HCT116 (cell line): ENCODE results near the gene CAPN13. TPM values are rescaled to one million over a fixed set of nuclear protein-coding genes. Genes with fewer than 3 reads are reported as not detected.

Experiments used
- ATAC-seq: fragments of 200-7000 bp; cut with Tn5 transposase; 2 replicates; pipeline ENCODE4 v1.9.1; 2020; ENCODE audit warnings: mild to moderate bottlenecking, moderate library complexity
- BruUV-seq: library from RNA; stranded (reverse); fragments of 400-500 nt; replicated peaks from 2 replicates; lab custom pipeline; 2021; lab: Mats Ljungman, UMichigan
- CTCF ChIA-PET: fragments of 300-600 bp; sonication (Branson Sonifier 250); formaldehyde crosslinking; loops from one replicate; lab custom pipeline; 2021; ENCODE audit warnings: antibody characterized with exemption; lab: Charles Lee
- POLR2A ChIA-PET: fragments of 300-600, 350-600 bp; sonication (Branson Sonifier 250); formaldehyde crosslinking; loops from one replicate; lab custom pipeline; 2021; ENCODE audit warnings: antibody characterized with exemption; lab: Charles Lee
- RAD21 ChIA-PET, 2 experiments: fragments of 300-600 bp; sonication (Branson Sonifier 250); formaldehyde crosslinking; loops; one replicate each; lab custom pipeline; 2023; ENCODE audit warnings: low total read pairs in 2 of 2; ENCODE audit not compliant: uncharacterized antibody in 2 of 2, unreplicated experiment in 2 of 2, low non-redundant PET in 1 of 2; lab: Charles Lee
- DNase-seq: peaks from one replicate; pipeline ENCODE4 v3.0.0-alpha.2; 2010; ENCODE audit warnings: low read depth, low spot score
- H2AFZ ChIP-seq: fragments of 200-600 bp; shearing (Covaris generic), sonication (generic); 2 replicates; pipeline ENCODE4 v1.6.1; 2017; ENCODE audit warnings: low read depth, mixed run types, mixed read lengths, antibody characterized with exemption, low read length; ENCODE audit not compliant: poor library complexity, severe bottlenecking
- H3K27ac ChIP-seq: 2 replicates; pipeline ENCODE4 v1.5.1; 2012; ENCODE audit warnings: low read depth, low read length
- H3K27me3 ChIP-seq: fragments of 200-600 bp; sonication (generic); 2 replicates; pipeline ENCODE4 v1.6.1; 2016; ENCODE audit warnings: mixed run types, low read length, mixed read lengths; ENCODE audit not compliant: insufficient read depth
- H3K36me3 ChIP-seq, 2 experiments: fragments of 200-500 bp in 1 of 2; fragments of 200-600 bp in 1 of 2; sonication (Bioruptor generic) in 1 of 2; sonication (generic) in 1 of 2; 2 replicates each; pipeline versions ENCODE4 v1.5.1 to v1.6.1; 2014 to 2016; ENCODE audit warnings: low read length in 2 of 2, inconsistent platforms in 1 of 2, mixed read lengths in 1 of 2, mixed run types in 1 of 2; ENCODE audit not compliant: insufficient read depth in 2 of 2, control insufficient read depth in 1 of 2
- H3K4me1 ChIP-seq, 2 experiments: fragments of 200-600 bp in 1 of 2; sonication (generic) in 1 of 2; 2 replicates each; pipeline versions ENCODE4 v1.5.1 to v1.6.1; 2012 to 2017; ENCODE audit warnings: low read length in 2 of 2, inconsistent platforms in 1 of 2, mild to moderate bottlenecking in 1 of 2, mixed read lengths in 1 of 2, mixed run types in 1 of 2, moderate library complexity in 1 of 2; ENCODE audit not compliant: insufficient read depth in 2 of 2, control insufficient read depth in 1 of 2
- H3K4me2 ChIP-seq: fragments of 200-600 bp; sonication (generic); 2 replicates; pipeline ENCODE4 v1.6.1; 2017; ENCODE audit warnings: mixed run types, low read length, mixed read lengths
- H3K4me3 ChIP-seq, 2 experiments: fragments of 200-600 bp in 1 of 2; sonication (generic) in 1 of 2; replicated peaks in 1 of 2; 2 replicates each; pipeline ENCODE4 v1.5.1; 2011 to 2016; ENCODE audit warnings: low read length in 2 of 2, control low read depth in 1 of 2, low read depth in 1 of 2, mild to moderate bottlenecking in 1 of 2, mixed read lengths in 1 of 2, mixed run types in 1 of 2
- H3K79me2 ChIP-seq: fragments of 200-600 bp; sonication (generic); 2 replicates; pipeline ENCODE4 v1.6.1; 2017; ENCODE audit warnings: mild to moderate bottlenecking, mixed run types, low read length, moderate library complexity, mixed read lengths; ENCODE audit not compliant: insufficient read depth
- H3K9ac ChIP-seq: fragments of 200-600 bp; sonication (generic); 2 replicates; pipeline ENCODE4 v1.6.1; 2016; ENCODE audit warnings: low read length, mixed read lengths
- H3K9me2 ChIP-seq: fragments of 200-600 bp; sonication (generic), shearing (Covaris generic); 2 replicates; pipeline ENCODE4 v1.6.1; 2017; ENCODE audit warnings: mixed run types, mild to moderate bottlenecking, moderate library complexity; ENCODE audit not compliant: insufficient read depth
- H3K9me3 ChIP-seq, 2 experiments: fragments of 200-500 bp in 1 of 2; fragments of 200-600 bp in 1 of 2; sonication (Bioruptor generic) in 1 of 2; sonication (generic) in 1 of 2; 2 replicates each; pipeline ENCODE4 v1.6.1; 2014 to 2017; ENCODE audit warnings: low read length in 2 of 2, mixed read lengths in 2 of 2, inconsistent platforms in 1 of 2, low read depth in 1 of 2, mild to moderate bottlenecking in 1 of 2, mixed run types in 1 of 2, moderate library complexity in 1 of 2; ENCODE audit not compliant: control insufficient read depth in 1 of 2, insufficient read depth in 1 of 2
- H4K20me1 ChIP-seq: fragments of 200-600 bp; sonication (generic), shearing (Covaris generic); 2 replicates; pipeline ENCODE4 v1.6.1; 2017; ENCODE audit warnings: mixed run types, mild to moderate bottlenecking, moderate library complexity; ENCODE audit not compliant: insufficient read depth
- ELF1 ChIP-seq: IDR thresholded peaks from 2 replicates; pipeline ENCODE4 v1.6.1; 2012; ENCODE audit warnings: low read depth, borderline replicate concordance
- EZH2 ChIP-seq: fragments of 200-600 bp; sonication (generic); IDR thresholded peaks from 2 replicates; pipeline ENCODE4 v1.6.1; 2017; ENCODE audit warnings: antibody characterized with exemption, mixed run types
- FOSL1 ChIP-seq: IDR thresholded peaks from 2 replicates; pipeline ENCODE4 v1.6.1; 2012; ENCODE audit warnings: low read depth
- JUND ChIP-seq: IDR thresholded peaks from 2 replicates; pipeline ENCODE4 v1.6.1; 2012
- MAX ChIP-seq: IDR thresholded peaks from 2 replicates; pipeline ENCODE4 v1.6.1; 2012
- POLR2AphosphoS5 ChIP-seq: IDR thresholded peaks from 2 replicates; pipeline ENCODE4 v1.6.1; 2011; ENCODE audit warnings: mild to moderate bottlenecking, low read depth, low read length, moderate library complexity
- RAD21 ChIP-seq: IDR thresholded peaks from 2 replicates; pipeline ENCODE4 v1.6.1; 2012; ENCODE audit warnings: low read depth, mild to moderate bottlenecking
- SIN3A ChIP-seq: IDR thresholded peaks from 2 replicates; pipeline ENCODE4 v1.6.1; 2012; ENCODE audit warnings: low read depth
- SP1 ChIP-seq: IDR thresholded peaks from 2 replicates; pipeline ENCODE4 v1.6.1; 2012; ENCODE audit warnings: low read depth
- TCF7L2 ChIP-seq: IDR thresholded peaks from 2 replicates; pipeline ENCODE4 v1.7.0; 2011; ENCODE audit warnings: borderline replicate concordance, inconsistent platforms; ENCODE audit not compliant: insufficient read depth, insufficient read length; ENCODE audit errors: extremely low read depth
- YY1 ChIP-seq: IDR thresholded peaks from 2 replicates; pipeline ENCODE4 v1.6.1; 2011; ENCODE audit warnings: low read length, low read depth, moderate library complexity, mild to moderate bottlenecking; ENCODE audit not compliant: insufficient replicate concordance; ENCODE audit errors: extremely low read depth
- ZFX ChIP-seq: fragments of 450-650 bp; IDR thresholded peaks from 2 replicates; pipeline ENCODE4 v1.6.1; 2017
- intact Hi-C: fragments of 100-400 bp; cut with micrococcal nuclease; formaldehyde crosslinking; loops from 2 replicates; pipeline ENCODE4 v1.10.0; 2022
- total RNA-seq: library from RNA; stranded (reverse); gene quantifications from one replicate; pipeline ENCODE4 v1.2.1, GENCODE V29; 2021; ENCODE audit not compliant: unreplicated experiment
- TF ChIP-seq, protein P1 (sequence below), 3 experiments: fragments of 200-600 bp in 1 of 3; sonication (generic) in 1 of 3; IDR thresholded peaks in 2 of 3; conservative IDR thresholded peaks in 1 of 3; 2 replicates each; pipeline ENCODE4 v1.5.1; 2012 to 2017; ENCODE audit warnings: low read depth in 2 of 3, low read length in 2 of 3, antibody characterized with exemption in 1 of 3, borderline replicate concordance in 1 of 3, control low read depth in 1 of 3, mild to moderate bottlenecking in 1 of 3, mixed read lengths in 1 of 3, mixed run types in 1 of 3, moderate library complexity in 1 of 3; ENCODE audit not compliant: insufficient read depth in 1 of 3
- TF ChIP-seq, protein P2 (sequence below): IDR thresholded peaks from 2 replicates; pipeline ENCODE4 v1.6.1; 2012; ENCODE audit warnings: low read depth

The CAPN13 gene
- total RNA-seq, 1 experiment from 2014 or later = 0.25 TPM

DNA sequence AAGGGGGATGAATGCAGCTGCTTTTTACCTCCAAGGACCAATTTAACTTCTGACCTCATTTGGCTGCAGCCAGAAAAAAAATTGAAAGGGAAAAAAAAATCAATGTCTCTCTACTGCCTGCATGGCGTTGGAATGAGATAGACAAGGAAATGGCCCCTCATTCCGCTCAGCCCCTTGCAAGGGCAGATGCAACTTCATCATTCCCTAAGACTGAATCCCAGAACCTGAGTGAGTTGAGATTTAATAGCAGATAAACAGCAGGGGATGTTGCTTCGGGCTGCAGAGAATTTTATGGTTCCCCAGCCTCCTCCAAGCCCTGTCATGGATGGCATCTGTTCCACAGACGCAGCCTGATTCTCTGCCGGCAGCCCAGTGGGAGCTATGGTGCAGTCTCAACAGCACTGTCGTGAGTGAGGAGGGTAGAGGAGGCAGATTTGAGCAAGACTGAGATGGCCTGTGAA is 49.0 kb downstream of the CAPN13 start:
- Histone ChIP-seq H3K36me3 (no peaks in the 10 kb centered on the region; a peak in 1 of 4 replicates), H4K20me1 (no peaks in the 10 kb centered on the region), H3K27me3 (peaks cover 62% of the 10 kb centered on the region), H3K79me2 (no peaks in the 10 kb centered on the region), H3K9me2 (no peaks in the 10 kb centered on the region), H3K4me2 (no peak overlapping the region), H2AFZ (no peak overlapping the region), H3K9me3 (no peaks in the 10 kb centered on the region), H3K4me3 (no peak overlapping the region), H3K4me1 (peaks cover 0 to 10% of the 10 kb centered on the region in 2 experiments; a peak in 2 of 4 replicates), H3K27ac (no peak overlapping the region), H3K9ac (no peak overlapping the region)
- ChIA-PET CTCF (no interaction called here), RAD21 (no interaction called here), POLR2A (no interaction called here)
- TF ChIP-seq POLR2AphosphoS5 = no peak
- no peak for TF ChIP-seq YY1
- no peak for TF ChIP-seq FOSL1
- TF ChIP-seq SIN3A = no peak
- no peak for TF ChIP-seq MAX
- TF ChIP-seq JUND = no peak
- DNase-seq = no peak
- no peak for ATAC-seq
- intact Hi-C loops = no loop called here
- no TSS peak for BruUV-seq

- no peaks in the 10 kb centered on the region for H3K79me2 ChIP-seq
- CTCF ChIA-PET = no interaction called here
- H2AFZ ChIP-seq = no peak overlapping the region
- RAD21 ChIA-PET = no interaction called here
- ATAC-seq (no peak), DNase-seq (no peak)
- no peak overlapping the region for H3K9ac ChIP-seq
- H4K20me1 ChIP-seq = no peaks in the 10 kb centered on the region
- POLR2A ChIA-PET = no interaction called here
- no peak overlapping the region for H3K4me3 ChIP-seq
- peaks cover 62% of the 10 kb centered on the region for H3K27me3 ChIP-seq
- H3K9me3 ChIP-seq = no peaks in the 10 kb centered on the region
- intact Hi-C loops = no loop called here
- BruUV-seq = no TSS peak
- TF ChIP-seq, protein P1, sequence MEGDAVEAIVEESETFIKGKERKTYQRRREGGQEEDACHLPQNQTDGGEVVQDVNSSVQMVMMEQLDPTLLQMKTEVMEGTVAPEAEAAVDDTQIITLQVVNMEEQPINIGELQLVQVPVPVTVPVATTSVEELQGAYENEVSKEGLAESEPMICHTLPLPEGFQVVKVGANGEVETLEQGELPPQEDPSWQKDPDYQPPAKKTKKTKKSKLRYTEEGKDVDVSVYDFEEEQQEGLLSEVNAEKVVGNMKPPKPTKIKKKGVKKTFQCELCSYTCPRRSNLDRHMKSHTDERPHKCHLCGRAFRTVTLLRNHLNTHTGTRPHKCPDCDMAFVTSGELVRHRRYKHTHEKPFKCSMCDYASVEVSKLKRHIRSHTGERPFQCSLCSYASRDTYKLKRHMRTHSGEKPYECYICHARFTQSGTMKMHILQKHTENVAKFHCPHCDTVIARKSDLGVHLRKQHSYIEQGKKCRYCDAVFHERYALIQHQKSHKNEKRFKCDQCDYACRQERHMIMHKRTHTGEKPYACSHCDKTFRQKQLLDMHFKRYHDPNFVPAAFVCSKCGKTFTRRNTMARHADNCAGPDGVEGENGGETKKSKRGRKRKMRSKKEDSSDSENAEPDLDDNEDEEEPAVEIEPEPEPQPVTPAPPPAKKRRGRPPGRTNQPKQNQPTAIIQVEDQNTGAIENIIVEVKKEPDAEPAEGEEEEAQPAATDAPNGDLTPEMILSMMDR (IDR thresholded peaks at IDR 0.05 in 2 of 3, conservative IDR thresholded peaks at IDR 0.05 in 1 of 3; ENCODE audit: borderline replicate concordance in 1 of 3, insufficient read depth in 1 of 3, low read depth in 2 of 3, low read length in 2 of 3) = no peak
- TF ChIP-seq SP1 = no peak
- no peak for TF ChIP-seq ELF1
- TF ChIP-seq RAD21 = no peak
- TF ChIP-seq ZFX = no peak
- TF ChIP-seq, protein P2, sequence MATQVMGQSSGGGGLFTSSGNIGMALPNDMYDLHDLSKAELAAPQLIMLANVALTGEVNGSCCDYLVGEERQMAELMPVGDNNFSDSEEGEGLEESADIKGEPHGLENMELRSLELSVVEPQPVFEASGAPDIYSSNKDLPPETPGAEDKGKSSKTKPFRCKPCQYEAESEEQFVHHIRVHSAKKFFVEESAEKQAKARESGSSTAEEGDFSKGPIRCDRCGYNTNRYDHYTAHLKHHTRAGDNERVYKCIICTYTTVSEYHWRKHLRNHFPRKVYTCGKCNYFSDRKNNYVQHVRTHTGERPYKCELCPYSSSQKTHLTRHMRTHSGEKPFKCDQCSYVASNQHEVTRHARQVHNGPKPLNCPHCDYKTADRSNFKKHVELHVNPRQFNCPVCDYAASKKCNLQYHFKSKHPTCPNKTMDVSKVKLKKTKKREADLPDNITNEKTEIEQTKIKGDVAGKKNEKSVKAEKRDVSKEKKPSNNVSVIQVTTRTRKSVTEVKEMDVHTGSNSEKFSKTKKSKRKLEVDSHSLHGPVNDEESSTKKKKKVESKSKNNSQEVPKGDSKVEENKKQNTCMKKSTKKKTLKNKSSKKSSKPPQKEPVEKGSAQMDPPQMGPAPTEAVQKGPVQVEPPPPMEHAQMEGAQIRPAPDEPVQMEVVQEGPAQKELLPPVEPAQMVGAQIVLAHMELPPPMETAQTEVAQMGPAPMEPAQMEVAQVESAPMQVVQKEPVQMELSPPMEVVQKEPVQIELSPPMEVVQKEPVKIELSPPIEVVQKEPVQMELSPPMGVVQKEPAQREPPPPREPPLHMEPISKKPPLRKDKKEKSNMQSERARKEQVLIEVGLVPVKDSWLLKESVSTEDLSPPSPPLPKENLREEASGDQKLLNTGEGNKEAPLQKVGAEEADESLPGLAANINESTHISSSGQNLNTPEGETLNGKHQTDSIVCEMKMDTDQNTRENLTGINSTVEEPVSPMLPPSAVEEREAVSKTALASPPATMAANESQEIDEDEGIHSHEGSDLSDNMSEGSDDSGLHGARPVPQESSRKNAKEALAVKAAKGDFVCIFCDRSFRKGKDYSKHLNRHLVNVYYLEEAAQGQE = no peak
- TF ChIP-seq TCF7L2 = no peak
- no peak for TF ChIP-seq EZH2
- H3K9me2 ChIP-seq = no peaks in the 10 kb centered on the region
- no peak overlapping the region for H3K4me2 ChIP-seq
- H3K27ac ChIP-seq = no peak overlapping the region
- no peaks in the 10 kb centered on the region; a peak in 1 of 4 replicates for H3K36me3 ChIP-seq
- H3K4me1 ChIP-seq = peaks cover 0 to 10% of the 10 kb centered on the region in 2 experiments; a peak in 2 of 4 replicates
Measured at GRCh38 chr2:30757749-30758148, 49.5 kb downstream of the CAPN13 start.
